NOMO-1 treated with DMSO at 0.1 percent for 48 hours (cell line): ENCODE measurements around the gene PSMB2.
A peak's percentile ranks its signal among the peaks of the same experiment; 100 is the strongest.

Experiments
- DNase-seq: peaks from one replicate; lab custom pipeline; 2025; ENCODE audit not compliant: unreplicated experiment; lab: John Stamatoyannopoulos, UW

Gene PSMB2

DNA sequence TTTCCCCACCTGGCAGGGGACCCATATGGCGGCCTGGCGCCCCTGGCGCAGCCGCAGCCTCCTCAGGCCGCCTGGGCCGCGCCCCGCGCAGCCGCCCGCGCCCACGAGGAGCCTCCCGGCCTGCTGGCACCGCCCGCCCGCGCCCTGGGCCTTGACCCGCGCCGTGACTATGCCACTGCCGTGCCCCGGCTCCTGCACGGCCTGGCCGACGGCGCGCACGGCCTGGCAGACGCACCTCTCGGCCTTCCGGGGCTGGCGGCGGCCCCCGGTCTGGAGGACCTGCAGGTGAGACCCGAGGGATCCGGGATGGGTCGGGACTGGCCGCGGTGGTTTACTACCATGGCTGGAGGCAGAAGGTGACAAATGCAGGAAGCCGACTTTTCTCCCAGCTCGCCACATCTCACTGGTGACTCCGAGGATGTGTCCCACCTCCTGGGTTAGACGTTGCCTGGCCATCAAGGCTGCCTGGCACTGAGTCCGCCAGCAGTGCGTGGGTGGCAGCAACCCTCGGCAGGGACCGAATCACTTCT is 67.1 kb downstream of the PSMB2 start:
- no peak for DNase-seq

- DNase-seq = no peak
Measured at GRCh38 chr1:35573198-35574124, 67.9 kb downstream of the PSMB2 start, which contains the start of gene TFAP2E. Gene TFAP2E, plus strand, starts transcription at chr1:35573314. Its CDS starts 264 bp downstream, at chr1:35573578.

GRCh38 chr1:35572296-35572695 is 69.0 kb downstream of the PSMB2 start:
- no peak for DNase-seq

- no peak for DNase-seq
Measured at GRCh38 chr1:35571263-35571662, 70.1 kb downstream of the PSMB2 start.

- DNase-seq = no peak
Measured at GRCh38 chr1:35570589-35571137, 70.7 kb downstream of the PSMB2 start.

GRCh38 chr1:35569936-35570335 is 71.4 kb downstream of the PSMB2 start:
- no peak for DNase-seq

- peak; percentile 58 for DNase-seq
Measured at GRCh38 chr1:35568975-35569395, 72.3 kb downstream of the PSMB2 start.

- no peak for DNase-seq
Measured at GRCh38 chr1:35567947-35568558, 73.3 kb downstream of the PSMB2 start.

DNA sequence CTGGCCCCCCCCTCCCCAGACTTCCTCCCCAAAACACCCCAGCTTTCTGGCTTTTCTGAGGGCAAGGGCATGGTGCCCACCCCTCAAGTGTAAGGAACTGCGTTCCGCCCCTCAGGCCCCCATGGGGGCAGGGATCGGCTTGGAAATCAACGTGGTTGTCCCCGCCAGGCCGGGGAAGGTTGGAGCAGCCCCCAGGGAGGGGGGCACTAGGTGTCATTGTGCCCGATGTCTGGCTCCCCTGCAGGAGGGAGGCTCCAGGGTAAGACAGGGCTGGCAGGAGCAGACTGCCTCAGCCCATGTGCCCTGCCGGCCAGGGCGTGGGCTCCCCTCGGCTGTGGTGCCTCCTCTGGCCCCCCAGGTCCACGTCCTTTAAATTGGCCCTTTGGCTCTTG is 75.6 kb downstream of the PSMB2 start:
- no peak for DNase-seq

DNA sequence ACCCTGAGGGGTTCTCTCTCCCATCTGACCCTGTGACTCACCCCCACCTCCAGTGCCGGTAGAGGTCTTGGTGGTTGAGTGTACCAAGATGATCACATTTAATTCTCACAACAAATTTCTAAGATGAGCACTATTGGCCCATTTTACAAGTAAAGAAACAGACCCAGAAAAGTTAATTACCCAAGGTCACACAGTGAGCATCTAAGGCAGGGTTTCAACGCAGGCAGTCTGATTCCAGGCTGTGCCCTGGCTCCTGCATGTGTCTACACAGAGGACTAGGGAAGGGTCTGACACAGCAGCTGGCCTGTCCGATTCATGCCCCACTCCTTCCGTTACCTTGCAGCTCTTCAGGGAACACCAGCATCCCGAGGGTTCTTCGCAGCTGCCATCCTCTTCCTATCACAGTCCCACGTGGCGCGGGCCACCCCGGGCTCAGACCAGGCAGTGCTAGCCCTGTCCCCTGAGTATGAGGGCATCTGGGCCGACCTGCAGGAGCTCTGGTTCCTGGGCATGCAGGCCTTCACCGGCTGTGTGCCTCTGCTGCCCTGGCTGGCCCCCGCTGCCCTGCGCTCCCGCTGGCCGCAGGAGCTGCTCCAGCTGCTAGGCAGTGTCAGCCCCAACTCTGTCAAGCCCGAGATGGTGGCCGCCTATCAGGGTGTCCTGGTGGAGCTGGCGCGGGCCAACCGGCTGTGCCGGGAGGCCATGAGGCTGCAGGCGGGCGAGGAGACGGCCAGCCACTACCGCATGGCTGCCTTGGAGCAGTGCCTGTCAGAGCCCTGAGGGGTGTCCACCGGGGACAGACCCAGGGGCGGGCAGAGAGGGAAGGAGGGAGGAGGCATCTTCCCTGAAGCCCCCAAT is 76.2 kb downstream of the PSMB2 start:
- no peak for DNase-seq

DNA sequence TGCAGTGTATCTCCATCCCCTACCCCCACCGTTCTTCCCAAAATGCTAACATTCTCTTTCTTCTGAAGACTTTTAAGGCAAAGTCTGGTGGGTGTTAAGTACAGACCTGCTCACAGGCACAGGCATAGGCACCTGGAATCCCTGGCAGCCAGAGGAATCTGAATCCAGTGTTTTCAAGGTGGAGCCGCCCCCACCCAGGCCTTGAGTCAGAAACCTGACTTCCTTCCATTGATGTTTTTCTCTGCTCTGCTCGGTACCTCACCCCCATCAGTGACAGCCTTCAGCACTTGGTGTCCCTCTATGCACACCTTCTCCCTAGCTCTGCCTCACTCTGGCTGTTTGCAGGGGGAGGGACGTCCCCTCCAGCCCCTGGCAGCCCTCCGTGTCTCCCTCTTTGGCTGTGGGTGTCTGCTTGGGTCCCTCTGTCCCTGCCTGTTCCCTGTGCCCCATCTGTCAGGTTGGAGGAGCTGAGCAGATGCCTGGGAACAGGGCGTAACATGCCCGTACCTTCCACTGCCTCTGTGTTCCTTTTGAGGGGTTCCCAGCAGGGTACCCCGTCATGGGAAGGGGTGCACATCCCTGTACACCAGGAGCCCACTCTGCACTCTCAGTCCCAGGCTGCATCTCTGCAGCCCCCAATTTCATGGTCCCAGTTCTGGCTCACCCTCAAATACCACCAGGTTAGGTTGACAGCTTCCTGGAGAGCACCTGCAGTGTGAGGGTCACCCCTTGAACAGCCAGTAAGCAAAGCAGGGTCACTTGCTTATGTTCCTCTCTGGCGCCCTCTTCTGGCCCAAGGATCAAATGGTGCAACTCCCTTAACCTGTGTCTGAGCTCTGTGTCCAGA is 77.1 kb downstream of the PSMB2 start:
- DNase-seq = peak; percentile 61

DNA sequence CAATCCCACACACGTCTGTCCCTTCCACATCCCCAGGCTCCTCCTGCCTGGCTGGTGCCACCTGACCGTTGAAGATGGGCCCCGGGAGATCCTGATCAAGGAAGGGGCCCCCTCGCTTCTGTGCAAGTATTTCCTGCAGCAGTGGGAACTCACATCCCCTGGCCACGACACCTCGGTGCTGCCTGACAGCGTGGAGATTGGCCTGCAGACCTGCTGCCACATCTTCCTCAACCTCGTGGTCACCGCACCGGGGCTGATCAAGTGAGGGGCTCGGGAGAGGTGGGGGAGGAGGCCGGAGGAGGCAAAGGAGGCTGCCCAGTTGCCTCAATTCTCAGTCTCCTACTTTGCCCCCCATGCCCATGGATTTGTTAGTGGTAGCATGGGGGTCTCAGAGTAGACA is 78.2 kb downstream of the PSMB2 start:
- DNase-seq = no peak

- DNase-seq = no peak
Measured at GRCh38 chr1:35561972-35562680, 79.2 kb downstream of the PSMB2 start.

DNA sequence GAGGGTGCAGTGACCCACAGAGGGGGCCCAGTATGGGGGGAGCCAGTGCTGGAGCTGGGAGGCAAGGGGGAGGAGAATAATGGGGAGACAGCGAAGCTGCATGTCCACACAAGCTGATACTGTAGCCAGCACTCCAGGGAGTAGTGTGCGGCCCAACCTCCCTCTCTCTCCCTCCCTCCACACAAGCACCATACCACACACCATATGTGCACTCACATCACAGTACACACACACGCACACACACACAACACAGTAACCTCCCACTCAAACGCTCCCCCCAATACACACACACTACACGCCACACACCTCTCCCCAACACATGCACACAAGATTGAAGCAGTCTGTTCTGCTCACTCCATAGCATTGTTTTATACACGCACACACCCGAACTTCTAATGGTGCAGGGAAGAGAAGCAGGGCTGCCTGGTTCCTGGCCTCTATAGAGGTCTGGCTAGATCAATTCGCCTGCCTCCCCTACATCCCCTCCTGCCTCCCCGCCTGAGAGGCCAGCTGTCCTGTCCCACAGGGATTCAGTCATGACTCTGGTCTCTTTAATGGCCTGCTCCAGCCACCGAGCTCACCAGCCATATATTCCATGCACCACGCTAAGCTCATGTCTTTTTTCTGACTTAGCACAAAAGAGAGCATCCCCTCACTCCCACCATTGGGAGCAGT is 79.9 kb downstream of the PSMB2 start:
- DNase-seq = no peak

DNA sequence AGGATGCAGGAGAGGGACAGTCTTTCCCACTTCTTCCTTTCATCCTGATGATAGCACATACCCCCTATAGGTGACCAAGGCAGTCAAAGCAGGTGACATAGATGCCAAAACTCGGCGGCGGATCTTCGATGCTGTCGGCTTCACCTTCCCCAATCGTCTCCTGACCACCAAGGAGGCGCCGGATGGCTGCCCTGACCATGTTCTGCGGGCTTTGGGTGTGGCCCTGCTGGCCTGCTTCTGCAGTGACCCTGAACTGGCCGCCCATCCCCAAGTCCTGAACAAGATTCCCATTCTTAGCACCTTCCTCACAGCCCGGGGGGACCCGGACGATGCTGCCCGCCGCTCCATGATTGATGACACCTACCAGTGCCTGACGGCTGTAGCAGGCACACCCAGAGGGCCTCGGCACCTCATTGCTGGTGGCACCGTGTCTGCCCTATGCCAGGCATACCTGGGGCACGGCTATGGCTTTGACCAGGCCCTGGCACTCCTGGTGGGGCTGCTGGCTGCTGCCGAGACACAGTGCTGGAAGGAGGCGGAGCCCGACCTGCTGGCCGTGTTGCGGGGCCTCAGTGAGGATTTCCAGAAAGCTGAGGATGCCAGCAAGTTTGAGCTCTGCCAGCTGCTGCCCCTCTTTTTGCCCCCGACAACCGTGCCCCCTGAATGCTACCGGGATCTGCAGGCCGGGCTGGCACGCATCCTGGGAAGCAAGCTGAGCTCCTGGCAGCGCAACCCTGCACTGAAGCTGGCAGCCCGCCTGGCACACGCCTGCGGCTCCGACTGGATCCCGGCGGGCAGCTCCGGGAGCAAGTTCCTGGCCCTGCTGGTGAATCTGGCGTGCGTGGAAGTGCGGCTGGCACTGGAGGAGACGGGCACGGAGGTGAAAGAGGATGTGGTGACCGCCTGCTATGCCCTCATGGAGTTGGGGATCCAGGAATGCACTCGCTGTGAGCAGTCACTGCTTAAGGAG is 80.8 kb downstream of the PSMB2 start:
- no peak for DNase-seq

DNA sequence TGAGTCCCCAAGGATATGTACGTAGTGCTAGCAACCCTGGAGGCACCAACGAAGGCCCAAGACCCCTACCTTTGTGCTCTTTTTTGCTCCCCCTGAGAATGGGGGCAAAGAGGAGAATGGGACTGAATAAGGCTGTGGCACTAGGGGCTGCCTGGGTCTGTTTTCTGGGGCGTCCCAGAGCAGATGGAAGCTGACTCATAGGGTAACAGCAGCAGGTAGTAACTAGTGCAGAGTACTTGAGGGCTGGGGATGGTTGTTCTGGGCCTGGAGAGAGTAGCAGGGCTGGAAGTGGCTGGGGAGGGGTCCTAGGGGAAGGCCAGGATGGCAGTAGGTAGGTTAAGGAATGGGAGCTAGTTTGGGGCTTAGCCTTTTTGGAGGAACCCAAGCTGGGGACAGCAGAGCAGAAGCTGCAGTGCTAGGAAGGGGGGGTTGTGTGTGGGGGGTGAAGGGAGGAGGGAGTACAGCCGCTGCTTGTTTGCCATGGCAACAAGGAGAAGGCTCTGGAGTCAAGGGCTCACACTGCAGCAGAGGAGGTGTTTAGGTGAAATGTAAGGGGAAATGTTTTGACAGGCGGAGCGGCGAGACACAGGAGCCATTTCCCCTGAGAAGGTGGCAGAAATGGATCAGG is 81.9 kb downstream of the PSMB2 start:
- DNase-seq = no peak
